Sigmoid colon (tissue), 7 donors: ENCODE results near the gene TTYH1. TPM values are rescaled to one million over a fixed set of nuclear protein-coding genes. Genes with fewer than 3 reads are reported as not detected.

ENCODE experiments used
- DNase-seq: peaks from one replicate; pipeline ENCODE4 v3.0.0-alpha.2; 2019
- H3K27ac ChIP-seq, 4 donors: fragments of 200-600 bp; sonication (generic); one replicate each; pipeline ENCODE4 v1.5.1; 2016 to 2019; ENCODE audit warnings: mild to moderate bottlenecking in 1 of 4
- H3K27me3 ChIP-seq, 3 donors: fragments of 200-600 bp; sonication (generic); one replicate each; pipeline ENCODE4 v1.5.1; 2019; ENCODE audit warnings: mild to moderate bottlenecking in 1 of 3
- H3K36me3 ChIP-seq, 4 donors: fragments of 200-600 bp; sonication (generic); one replicate each; pipeline ENCODE4 v1.5.1; 2016 to 2019
- H3K4me1 ChIP-seq, 4 donors: fragments of 200-600 bp; sonication (generic); one replicate each; pipeline ENCODE4 v1.5.1; 2017 to 2019
- H3K4me3 ChIP-seq, 4 donors: fragments of 200-600 bp; sonication (generic); one replicate each; pipeline ENCODE4 v1.5.1; 2017 to 2019; ENCODE audit warnings: mild to moderate bottlenecking in 2 of 4, moderate library complexity in 1 of 4
- H3K9me3 ChIP-seq, 4 donors: fragments of 200-600 bp in 3 of 4; sonication (generic) in 3 of 4; one replicate each; pipeline versions ENCODE4 v1.5.1 to v1.6.1; 2013 to 2019
- EP300 ChIP-seq, 4 donors: sonication (generic); formaldehyde crosslinking; IDR thresholded peaks; one replicate each; pipeline ENCODE4 v1.6.1; 2017; ENCODE audit warnings: antibody characterized with exemption in 4 of 4
- POLR2A ChIP-seq, 2 donors: fragments of 450-650 bp; IDR thresholded peaks; one replicate each; pipeline ENCODE4 v1.6.1; 2016; ENCODE audit warnings: antibody characterized with exemption in 2 of 2, mild to moderate bottlenecking in 2 of 2, moderate library complexity in 2 of 2
- POLR2AphosphoS5 ChIP-seq, 4 donors: sonication (generic); formaldehyde crosslinking; IDR thresholded peaks; one replicate each; pipeline ENCODE4 v1.6.1; 2017; ENCODE audit warnings: antibody characterized with exemption in 4 of 4
- WGBS, 2 donors: extraction: QIAGEN DNeasy Blood & Tissue Kit; methylation state at CpG; one replicate each; pipeline ENCODE4 v1.1.7; 2013; 5-methylcytosine and 5-hydroxymethylcytosine counted together
- intact Hi-C: fragments of 100-400 bp; cut with DNase I; formaldehyde crosslinking; loops from one replicate; pipeline ENCODE4 v1.15.1; 2023
- polyA plus RNA-seq, 3 donors: library from polyadenylated mRNA; stranded (reverse); fragments of 200-250 nt; gene quantifications; one replicate each; pipeline ENCODE4 v1.2.3, GENCODE V29; 2013
- small RNA-seq, 3 donors: library from RNA; depleted of rRNA; stranded (forward); fragments of <200 nt; gene quantifications; one replicate each; pipeline ENCODE3, GENCODE V24; 2016
- total RNA-seq, 4 donors: library from RNA; depleted of rRNA; stranded (reverse); fragments of >200 nt; gene quantifications; one replicate each; pipeline ENCODE4 v1.1.0, GENCODE V29; 2016
- TF ChIP-seq, protein P1 (sequence below), 4 experiments: fragments of 450-650 bp in 3 of 4; fragments of 200-600 bp in 1 of 4; IDR thresholded peaks; one replicate each; pipeline ENCODE4 v1.5.1; 2016 to 2019; ENCODE audit warnings: antibody characterized with exemption in 4 of 4, mild to moderate bottlenecking in 3 of 4, moderate library complexity in 2 of 4
- donor health status: healthy with polysubstance abuse.
- donor health status: Bipolar disorder and iron deficiency.
- donor health status: healthy.

The TTYH1 gene
- total and polyA plus RNA-seq, 7 donors: 0.23 to 5.4 (median 2.5) TPM

DNA sequence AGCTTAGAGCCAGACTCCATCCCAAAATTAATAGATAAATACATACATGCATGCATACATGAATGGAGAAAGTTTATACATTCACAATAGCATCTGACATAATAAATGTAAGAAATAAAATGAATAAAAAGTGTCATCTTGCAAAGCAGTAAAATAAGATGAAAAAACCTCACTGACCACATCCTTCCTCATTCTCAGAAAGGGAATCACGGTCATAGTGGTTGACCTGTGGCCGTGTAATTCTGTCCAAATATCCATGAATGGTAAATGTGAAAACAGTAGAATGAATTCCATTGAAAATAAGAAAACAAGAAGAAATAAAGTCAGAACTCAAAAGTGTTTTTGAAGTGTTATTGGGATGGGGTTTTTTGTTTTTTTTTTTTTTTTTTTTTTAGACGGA lies 67.6 kb downstream of the TTYH1 start:
- Histone ChIP-seq H3K4me3 (no peak overlapping the region), H3K4me1 (no peaks in the 10 kb centered on the region), H3K9me3 (no peaks in the 10 kb centered on the region), H3K27ac (no peak overlapping the region), H3K36me3 (no peaks in the 10 kb centered on the region), H3K27me3 (peaks cover 0 to 30% (median 0%) of the 10 kb centered on the region in 3 donors)
- intact Hi-C loops: loop anchor here (10.0 kb wide), 1 partner anchor 192 kb away; no protein-coding TSS in a partner anchor
- no peak for DNase-seq
- TF ChIP-seq, protein P1, sequence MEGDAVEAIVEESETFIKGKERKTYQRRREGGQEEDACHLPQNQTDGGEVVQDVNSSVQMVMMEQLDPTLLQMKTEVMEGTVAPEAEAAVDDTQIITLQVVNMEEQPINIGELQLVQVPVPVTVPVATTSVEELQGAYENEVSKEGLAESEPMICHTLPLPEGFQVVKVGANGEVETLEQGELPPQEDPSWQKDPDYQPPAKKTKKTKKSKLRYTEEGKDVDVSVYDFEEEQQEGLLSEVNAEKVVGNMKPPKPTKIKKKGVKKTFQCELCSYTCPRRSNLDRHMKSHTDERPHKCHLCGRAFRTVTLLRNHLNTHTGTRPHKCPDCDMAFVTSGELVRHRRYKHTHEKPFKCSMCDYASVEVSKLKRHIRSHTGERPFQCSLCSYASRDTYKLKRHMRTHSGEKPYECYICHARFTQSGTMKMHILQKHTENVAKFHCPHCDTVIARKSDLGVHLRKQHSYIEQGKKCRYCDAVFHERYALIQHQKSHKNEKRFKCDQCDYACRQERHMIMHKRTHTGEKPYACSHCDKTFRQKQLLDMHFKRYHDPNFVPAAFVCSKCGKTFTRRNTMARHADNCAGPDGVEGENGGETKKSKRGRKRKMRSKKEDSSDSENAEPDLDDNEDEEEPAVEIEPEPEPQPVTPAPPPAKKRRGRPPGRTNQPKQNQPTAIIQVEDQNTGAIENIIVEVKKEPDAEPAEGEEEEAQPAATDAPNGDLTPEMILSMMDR (IDR thresholded peaks at IDR 0.05): no peak
- TF ChIP-seq POLR2A (IDR thresholded peaks at IDR 0.05) (no peak), POLR2AphosphoS5 (IDR thresholded peaks at IDR 0.05) (no peak), EP300 (IDR thresholded peaks at IDR 0.05) (no peak)
- WGBS, 2 donors: 40 to 47% methylated on average over 3 of the region's 3 CpGs

DNA sequence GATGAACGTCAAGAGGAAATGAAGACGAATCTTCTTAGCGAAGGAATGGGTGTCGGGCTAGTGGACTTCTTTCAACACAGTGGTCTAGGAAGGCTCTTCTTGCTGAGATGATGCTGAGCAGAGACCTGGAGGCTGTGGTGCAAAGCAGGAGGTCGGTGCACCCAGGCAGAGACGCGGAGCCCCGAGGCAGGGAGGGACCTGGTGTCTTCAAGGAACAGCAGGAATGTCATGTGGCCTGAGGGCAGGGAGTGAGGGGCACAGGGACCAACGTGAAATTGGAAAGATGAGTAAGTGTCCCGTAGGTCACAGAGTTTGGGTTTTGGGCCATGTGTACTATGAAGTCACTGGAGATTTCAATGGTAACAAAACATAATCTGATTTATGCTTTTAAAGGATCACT lies 69.2 kb downstream of the TTYH1 start:
- no peaks in the 10 kb centered on the region for H3K36me3 ChIP-seq
- no peaks in the 10 kb centered on the region for H3K4me1 ChIP-seq
- WGBS, 2 donors: 77 to 85% methylated on average over 10 of the region's 10 CpGs
- peaks cover 0 to 16% (median 0%) of the 10 kb centered on the region in 3 donors for H3K27me3 ChIP-seq
- H3K9me3 ChIP-seq: no peaks in the 10 kb centered on the region
- DNase-seq: no peak
- no peak overlapping the region for H3K27ac ChIP-seq
- intact Hi-C loops: loop anchor here (10.0 kb wide), 1 partner anchor 190 kb away; no protein-coding TSS in a partner anchor
- TF ChIP-seq POLR2A (IDR thresholded peaks at IDR 0.05): no peak
- TF ChIP-seq EP300 (IDR thresholded peaks at IDR 0.05): no peak
- TF ChIP-seq, protein P1 (IDR thresholded peaks at IDR 0.05): no peak
- no peak for TF ChIP-seq POLR2AphosphoS5 (IDR thresholded peaks at IDR 0.05)
- H3K4me3 ChIP-seq: no peak overlapping the region

DNA sequence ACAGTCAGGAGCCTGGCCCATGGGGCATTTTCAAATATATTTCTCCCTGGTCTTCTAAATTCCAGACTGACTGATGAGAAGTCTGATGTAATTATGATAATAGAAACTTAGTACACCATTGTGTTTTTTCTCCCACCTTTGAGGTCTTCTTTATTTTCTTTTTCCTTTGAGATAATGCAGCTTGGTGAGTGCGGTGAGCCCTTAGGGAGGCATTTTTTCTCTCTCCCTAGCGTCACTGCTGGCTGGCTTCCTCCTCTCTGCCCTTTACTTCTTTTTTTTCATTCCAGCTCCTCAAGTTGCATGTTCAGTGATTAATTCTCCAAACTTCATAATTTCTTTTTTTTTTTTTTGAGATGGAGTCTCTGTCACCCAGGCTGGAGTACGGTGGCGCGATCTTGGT lies 70.6 kb downstream of the TTYH1 start:
- H3K27ac ChIP-seq: no peak overlapping the region
- WGBS, 2 donors: 73 to 74% methylated on average over 5 of the region's 5 CpGs
- H3K4me3 ChIP-seq: no peak overlapping the region
- no peak for DNase-seq
- H3K27me3 ChIP-seq: peaks cover 0 to 3% (median 0%) of the 10 kb centered on the region in 3 donors
- no peaks in the 10 kb centered on the region for H3K4me1 ChIP-seq
- no peaks in the 10 kb centered on the region for H3K36me3 ChIP-seq
- no peak for TF ChIP-seq EP300 (IDR thresholded peaks at IDR 0.05)
- TF ChIP-seq POLR2AphosphoS5 (IDR thresholded peaks at IDR 0.05): no peak
- H3K9me3 ChIP-seq: no peaks in the 10 kb centered on the region
- intact Hi-C loops: loop anchor here (10.0 kb wide), 1 partner anchor 189 kb away; no protein-coding TSS in a partner anchor

Small RNAs within 50 kb of the gene (small RNA-seq; reads per million reads assigned to genes)
- gene AC245884.3: 0 reads per million in 3 donors

Other genes with a start within 250 kb of the TTYH1 start
- 1 to 10 TPM in 1 of 4 donors, under 1 TPM in 1, not detected in 2; 0.66 to 1.4 TPM for gene TMC4, start 242.3 kb upstream of the TTYH1 start, total RNA-seq
- 10 to 100 TPM; 13.9 to 55.4 (median 25.2) TPM for gene TMC4, start 242.3 kb upstream of the TTYH1 start, polyA plus RNA-seq
- 10 to 100 TPM; 20.1 to 49.7 (median 31.0) TPM for gene MBOAT7, start 225.9 kb upstream of the TTYH1 start, total RNA-seq
- gene MBOAT7, start 225.9 kb upstream of the TTYH1 start, polyA plus RNA-seq: 10 to 100 TPM; 15.0 to 79.7 (median 16.0) TPM
- gene TSEN34, start 224.2 kb upstream of the TTYH1 start, total RNA-seq: 10 to 100 TPM; 41.5 to 80.9 (median 53.2) TPM
- 10 to 100 TPM; 47.3 to 61.9 (median 52.5) TPM for gene TSEN34, start 224.2 kb upstream of the TTYH1 start, polyA plus RNA-seq
- gene RPS9, start 214.6 kb upstream of the TTYH1 start, total RNA-seq: 1,000 to 10,000 TPM; 2,139 to 2,970 (median 2,693) TPM
- gene RPS9, start 214.6 kb upstream of the TTYH1 start, polyA plus RNA-seq: 1,000 to 10,000 TPM; 3,254 to 5,599 (median 3,699) TPM
- 10 to 100 TPM; 12.5 to 19.3 (median 16.8) TPM for gene LILRB3, start 192.5 kb upstream of the TTYH1 start, total RNA-seq
- 1 to 10 TPM; 4.2 to 7.2 (median 4.9) TPM for gene LILRB3, start 192.5 kb upstream of the TTYH1 start, polyA plus RNA-seq
- gene LILRA6, start 172.7 kb upstream of the TTYH1 start, total RNA-seq: 1 to 10 TPM; 1.8 to 3.2 (median 2.3) TPM
- 1 to 10 TPM; 1.2 to 2.3 (median 1.5) TPM for gene LILRA6, start 172.7 kb upstream of the TTYH1 start, polyA plus RNA-seq
- 10 to 100 TPM in 3 of 4 donors, 1 to 10 TPM in 1; 8.4 to 23.5 (median 11.7) TPM for gene LILRB5, start 158.2 kb upstream of the TTYH1 start, total RNA-seq
- 10 to 100 TPM in 1 of 3 donors, 1 to 10 TPM in 2; 2.2 to 27.0 (median 4.2) TPM for gene LILRB5, start 158.2 kb upstream of the TTYH1 start, polyA plus RNA-seq
- 1 to 10 TPM; 2.5 to 5.0 (median 3.5) TPM for gene LILRB2, start 134.4 kb upstream of the TTYH1 start, total RNA-seq
- gene LILRB2, start 134.4 kb upstream of the TTYH1 start, polyA plus RNA-seq: 1 to 10 TPM; 2.4 to 5.9 (median 5.5) TPM
- gene LILRA5, start 102.3 kb upstream of the TTYH1 start, total RNA-seq: 1 to 10 TPM in 3 of 4 donors, not detected in 1; 2.0 to 6.7 (median 2.5) TPM
- gene LILRA5, start 102.3 kb upstream of the TTYH1 start, polyA plus RNA-seq: 10 to 100 TPM in 1 of 3 donors, 1 to 10 TPM in 2; 5.1 to 14.6 (median 6.0) TPM
- gene LILRA4, start 76.3 kb upstream of the TTYH1 start, total RNA-seq: under 1 TPM in 1 of 4 donors, not detected in 3; 0.36 TPM
- 1 to 10 TPM in 2 of 3 donors, under 1 TPM in 1; 0.92 to 3.9 (median 3.0) TPM for gene LILRA4, start 76.3 kb upstream of the TTYH1 start, polyA plus RNA-seq
- gene LAIR1, start 50.5 kb upstream of the TTYH1 start, total RNA-seq: 10 to 100 TPM in 3 of 4 donors, 1 to 10 TPM in 1; 4.4 to 18.9 (median 14.4) TPM
- gene LAIR1, start 50.5 kb upstream of the TTYH1 start, polyA plus RNA-seq: 10 to 100 TPM in 2 of 3 donors, 1 to 10 TPM in 1; 6.6 to 34.6 (median 13.4) TPM
- 100 to 1,000 TPM in 2 of 4 donors, 10 to 100 TPM in 2; 59.1 to 286 (median 107) TPM for gene LENG8, start 33.7 kb downstream of the TTYH1 start, total RNA-seq
- 100 to 1,000 TPM in 1 of 3 donors, 10 to 100 TPM in 2; 13.6 to 148 (median 18.0) TPM for gene LENG8, start 33.7 kb downstream of the TTYH1 start, polyA plus RNA-seq
- 1 to 10 TPM; 2.5 to 7.8 (median 3.6) TPM for gene LENG9, start 48.3 kb downstream of the TTYH1 start, total RNA-seq
- 10 to 100 TPM in 2 of 3 donors, 1 to 10 TPM in 1; 8.1 to 14.8 (median 13.2) TPM for gene LENG9, start 48.3 kb downstream of the TTYH1 start, polyA plus RNA-seq
- 10 to 100 TPM; 12.1 to 16.6 (median 13.1) TPM for gene CDC42EP5, start 57.8 kb downstream of the TTYH1 start, total RNA-seq
- 100 to 1,000 TPM; 171 to 529 (median 348) TPM for gene CDC42EP5, start 57.8 kb downstream of the TTYH1 start, polyA plus RNA-seq
- gene LAIR2, start 87.4 kb downstream of the TTYH1 start, total RNA-seq: not detected
- 1 to 10 TPM in 1 of 3 donors, not detected in 2; 1.9 TPM for gene LAIR2, start 87.4 kb downstream of the TTYH1 start, polyA plus RNA-seq
- gene LILRA2, start 158.3 kb downstream of the TTYH1 start, total RNA-seq: 1 to 10 TPM in 3 of 4 donors, not detected in 1; 3.1 to 3.4 (median 3.2) TPM
- 1 to 10 TPM in 2 of 3 donors, under 1 TPM in 1; 0.66 to 3.2 (median 2.4) TPM for gene LILRA2, start 158.3 kb downstream of the TTYH1 start, polyA plus RNA-seq
- 1 to 10 TPM in 2 of 4 donors, under 1 TPM in 2; 0.66 to 2.3 (median 0.91) TPM for gene LILRA1, start 178.2 kb downstream of the TTYH1 start, total RNA-seq
- under 1 TPM in 1 of 3 donors, not detected in 2; 0.54 TPM for gene LILRA1, start 178.2 kb downstream of the TTYH1 start, polyA plus RNA-seq
- 1 to 10 TPM; 1.8 to 5.8 (median 3.0) TPM for gene LILRB1, start 215.0 kb downstream of the TTYH1 start, total RNA-seq
- gene LILRB1, start 215.0 kb downstream of the TTYH1 start, polyA plus RNA-seq: 10 to 100 TPM in 1 of 3 donors, 1 to 10 TPM in 2; 3.7 to 11.7 (median 6.6) TPM
- gene LILRB4, start 247.5 kb downstream of the TTYH1 start, total RNA-seq: 1 to 10 TPM; 1.4 to 6.4 (median 4.3) TPM
- 10 to 100 TPM in 2 of 3 donors, 1 to 10 TPM in 1; 3.0 to 23.8 (median 15.8) TPM for gene LILRB4, start 247.5 kb downstream of the TTYH1 start, polyA plus RNA-seq